GM23338 (cell line): ENCODE results near the gene GTF2A1. TPM values are rescaled to one million over a fixed set of nuclear protein-coding genes. Genes with fewer than 3 reads are reported as not detected.

ENCODE experiments used
- ATAC-seq: fragments of 200-7000 bp; cut with Tn5 transposase; 3 replicates; pipeline ENCODE4 v1.9.1; 2020
- DNase-seq: peaks from one replicate; pipeline ENCODE4 v3.0.0-alpha.2; 2015; ENCODE audit warnings: low spot score
- H2AFZ ChIP-seq: fragments of 200-600 bp; sonication (generic); 2 replicates; pipeline ENCODE4 v1.8.0; 2016; ENCODE audit warnings: antibody characterized with exemption, mild to moderate bottlenecking, moderate library complexity
- H3F3A ChIP-seq: fragments of 200-600 bp; sonication (generic); replicated peaks from 2 replicates; pipeline ENCODE4 v1.8.0; 2017; ENCODE audit warnings: antibody characterized with exemption, mixed run types, low read depth
- H3K27ac ChIP-seq: fragments of 200-600 bp; sonication (generic); 2 replicates; pipeline ENCODE4 v1.6.1; 2016; ENCODE audit warnings: low read depth
- H3K27me3 ChIP-seq: fragments of 200-600 bp; sonication (generic); 2 replicates; pipeline ENCODE4 v1.8.0; 2016; ENCODE audit warnings: mild to moderate bottlenecking, mixed run types, moderate library complexity; ENCODE audit not compliant: insufficient read depth
- H3K36me3 ChIP-seq: fragments of 200-600 bp; sonication (generic); 2 replicates; pipeline ENCODE4 v1.8.0; 2016; ENCODE audit warnings: mild to moderate bottlenecking; ENCODE audit not compliant: insufficient read depth
- H3K4me1 ChIP-seq: fragments of 200-600 bp; sonication (generic); 2 replicates; pipeline ENCODE4 v1.8.0; 2016; ENCODE audit warnings: mild to moderate bottlenecking, moderate library complexity; ENCODE audit not compliant: insufficient read depth
- H3K4me2 ChIP-seq: fragments of 200-600 bp; sonication (generic); 2 replicates; pipeline ENCODE4 v1.7.1; 2017; ENCODE audit warnings: mixed run types
- H3K4me3 ChIP-seq: fragments of 200-600 bp; sonication (generic); 2 replicates; pipeline ENCODE4 v1.6.1; 2016; ENCODE audit warnings: mixed run types
- H3K79me2 ChIP-seq: fragments of 200-600 bp; sonication (generic); replicated peaks from 2 replicates; pipeline ENCODE4 v1.8.0; 2017; ENCODE audit warnings: mild to moderate bottlenecking; ENCODE audit not compliant: insufficient read depth
- H3K9me2 ChIP-seq: fragments of 200-600 bp; sonication (generic); 2 replicates; pipeline ENCODE4 v1.8.0; 2017; ENCODE audit not compliant: insufficient read depth
- H4K20me1 ChIP-seq: fragments of 200-600 bp; sonication (generic); replicated peaks from 2 replicates; pipeline ENCODE4 v1.8.0; 2017; ENCODE audit warnings: mild to moderate bottlenecking; ENCODE audit not compliant: insufficient read depth
- H3K27ac Mint-ChIP-seq: 2 replicates; pipeline ENCODE4 v1.8.0; 2020; ENCODE audit warnings: inconsistent platforms, mild to moderate bottlenecking, moderate library complexity, mixed read lengths
- H3K27me3 Mint-ChIP-seq: 3 replicates; pipeline ENCODE4 v1.8.0; 2022; ENCODE audit warnings: low read depth, mild to moderate bottlenecking, moderate library complexity, mixed read lengths, inconsistent platforms; ENCODE audit not compliant: insufficient read depth, poor library complexity
- H3K36me3 Mint-ChIP-seq: 3 replicates; pipeline ENCODE4 v1.8.0; 2021; ENCODE audit warnings: low read depth, mild to moderate bottlenecking, inconsistent platforms, moderate library complexity, mixed read lengths
- H3K4me1 Mint-ChIP-seq: 3 replicates; pipeline ENCODE4 v1.8.0; 2020; ENCODE audit warnings: mild to moderate bottlenecking, inconsistent platforms, mixed read lengths
- H3K4me3 Mint-ChIP-seq: 3 replicates; pipeline ENCODE4 v1.8.0; 2021; ENCODE audit warnings: moderate library complexity, mild to moderate bottlenecking, inconsistent platforms, mixed read lengths
- H3K9me3 Mint-ChIP-seq: 3 replicates; pipeline ENCODE4 v1.8.0; 2020; ENCODE audit warnings: moderate library complexity, mild to moderate bottlenecking, inconsistent platforms, mixed read lengths
- CREB1 ChIP-seq: fragments of 250-450 bp; sonication (Bioruptor Pico); IDR thresholded peaks from 2 replicates; pipeline ENCODE4 v1.5.0; 2020; ENCODE audit warnings: low read depth, mild to moderate bottlenecking, moderate library complexity
- EZH2 ChIP-seq: fragments of 200-600 bp; sonication (generic); IDR thresholded peaks from one replicate; pipeline ENCODE4 v1.8.0; 2017; ENCODE audit warnings: antibody characterized with exemption, mild to moderate bottlenecking, low read depth; ENCODE audit not compliant: unreplicated experiment
- EZH2phosphoT487 ChIP-seq: fragments of 200-600 bp; sonication (generic); IDR thresholded peaks from one replicate; pipeline ENCODE4 v1.8.1; 2018; ENCODE audit warnings: antibody characterized with exemption; ENCODE audit not compliant: unreplicated experiment
- JUNB ChIP-seq: IDR thresholded peaks from one replicate; pipeline ENCODE4 v1.6.1; 2016; ENCODE audit warnings: antibody characterized with exemption; ENCODE audit not compliant: unreplicated experiment
- NANOG ChIP-seq: IDR thresholded peaks from 2 replicates; pipeline ENCODE4 v1.6.1; 2016; ENCODE audit warnings: antibody characterized with exemption, borderline replicate concordance
- POLR2AphosphoS5 ChIP-seq: IDR thresholded peaks from 2 replicates; pipeline ENCODE4 v1.6.1; 2016; ENCODE audit warnings: antibody characterized with exemption, low read depth
- STAT1 ChIP-seq: IDR thresholded peaks from one replicate; pipeline ENCODE4 v1.6.1; 2016; ENCODE audit warnings: antibody characterized with exemption; ENCODE audit not compliant: unreplicated experiment
- ZNF114 ChIP-seq: fragments of 250-450 bp; sonication (Bioruptor Pico); IDR thresholded peaks from 2 replicates; pipeline ENCODE4 v1.5.0; 2020; ENCODE audit warnings: mild to moderate bottlenecking, moderate library complexity
- ZNF331 ChIP-seq: fragments of 250-450 bp; sonication (Bioruptor Pico); IDR thresholded peaks from 2 replicates; pipeline ENCODE4 v1.5.0; 2020; ENCODE audit warnings: low read depth, mild to moderate bottlenecking, moderate library complexity
- polyA plus RNA-seq: library from polyadenylated mRNA; unstranded; fragments of >200 nt; fragmentation: Nextera tagmentation; extraction: Ambion mirVana; gene quantifications from 2 replicates; pipeline ENCODE4 v1.2.1, GENCODE V29; 2016
- total RNA-seq: library from RNA; depleted of rRNA; stranded (reverse); fragments of >200 nt; shearing (Covaris generic); gene quantifications from 2 replicates; pipeline ENCODE4 v1.2.3, GENCODE V29; 2014
- TF ChIP-seq, protein P1 (sequence below): IDR thresholded peaks from one replicate; pipeline ENCODE4 v1.6.1; 2018; ENCODE audit warnings: antibody characterized with exemption; ENCODE audit not compliant: unreplicated experiment
- TF ChIP-seq, protein P2 (sequence below), 2 experiments: fragments of 200-600 bp in 1 of 2; sonication (generic) in 1 of 2; conservative IDR thresholded peaks; 2 replicates each; pipeline versions ENCODE4 v1.5.1 to v1.6.1; 2016 to 2017; ENCODE audit warnings: antibody characterized with exemption in 2 of 2, low read depth in 2 of 2, mild to moderate bottlenecking in 2 of 2, moderate library complexity in 1 of 2
- TF ChIP-seq, protein P3 (sequence below): fragments of 250-450 bp; sonication (Bioruptor Pico); IDR thresholded peaks from 2 replicates; pipeline ENCODE4 v1.5.0; 2020; ENCODE audit warnings: mild to moderate bottlenecking, moderate library complexity

The GTF2A1 gene
- total and polyA plus RNA-seq, 2 experiments from 2014 or later: 12.1 to 50.6 TPM

DNA sequence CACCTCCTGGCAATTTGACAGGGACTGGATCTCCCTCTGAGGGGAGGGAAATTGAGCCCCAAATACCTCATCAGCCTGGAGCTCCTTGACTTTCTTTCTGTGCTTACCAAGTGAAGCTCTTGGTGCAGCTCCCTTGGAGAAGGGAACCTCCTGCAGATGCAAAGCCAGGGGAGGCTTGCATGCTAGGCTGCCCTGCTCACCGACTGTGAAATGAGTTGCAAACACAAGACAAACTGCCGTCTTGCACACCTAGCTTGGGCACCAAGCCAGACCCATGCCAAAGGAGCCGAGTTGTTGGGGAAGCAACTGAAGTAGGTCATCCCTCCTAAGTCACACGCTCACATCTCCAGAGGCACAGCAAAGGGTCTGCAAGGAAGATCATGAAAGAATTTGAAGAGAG, 95.2 kb downstream of the GTF2A1 start:
- DNase-seq: no peak
- H3K36me3 ChIP-seq: no peaks in the 10 kb centered on the region
- no peaks in the 10 kb centered on the region for H3K27me3 ChIP-seq
- no peak overlapping the region for H2AFZ ChIP-seq
- H3K4me3 ChIP-seq: no peak overlapping the region
- no peak overlapping the region for H3K4me2 ChIP-seq
- Mint-ChIP-seq H3K27ac (no peak overlapping the region), H3K36me3 (no peaks in the 10 kb centered on the region), H3K4me1 (no peaks in the 10 kb centered on the region; the same call in 2 of the 3 replicates), H3K9me3 (no peaks in the 10 kb centered on the region; the same call in 2 of the 3 replicates), H3K27me3 (no peaks in the 10 kb centered on the region), H3K4me3 (no peak overlapping the region)
- no peak overlapping the region for H3K27ac ChIP-seq
- H3K9me2 ChIP-seq: peaks cover 4% of the 10 kb centered on the region; the same call in 1 of the 2 replicates
- no peaks in the 10 kb centered on the region for H3F3A ChIP-seq
- TF ChIP-seq, protein P1, sequence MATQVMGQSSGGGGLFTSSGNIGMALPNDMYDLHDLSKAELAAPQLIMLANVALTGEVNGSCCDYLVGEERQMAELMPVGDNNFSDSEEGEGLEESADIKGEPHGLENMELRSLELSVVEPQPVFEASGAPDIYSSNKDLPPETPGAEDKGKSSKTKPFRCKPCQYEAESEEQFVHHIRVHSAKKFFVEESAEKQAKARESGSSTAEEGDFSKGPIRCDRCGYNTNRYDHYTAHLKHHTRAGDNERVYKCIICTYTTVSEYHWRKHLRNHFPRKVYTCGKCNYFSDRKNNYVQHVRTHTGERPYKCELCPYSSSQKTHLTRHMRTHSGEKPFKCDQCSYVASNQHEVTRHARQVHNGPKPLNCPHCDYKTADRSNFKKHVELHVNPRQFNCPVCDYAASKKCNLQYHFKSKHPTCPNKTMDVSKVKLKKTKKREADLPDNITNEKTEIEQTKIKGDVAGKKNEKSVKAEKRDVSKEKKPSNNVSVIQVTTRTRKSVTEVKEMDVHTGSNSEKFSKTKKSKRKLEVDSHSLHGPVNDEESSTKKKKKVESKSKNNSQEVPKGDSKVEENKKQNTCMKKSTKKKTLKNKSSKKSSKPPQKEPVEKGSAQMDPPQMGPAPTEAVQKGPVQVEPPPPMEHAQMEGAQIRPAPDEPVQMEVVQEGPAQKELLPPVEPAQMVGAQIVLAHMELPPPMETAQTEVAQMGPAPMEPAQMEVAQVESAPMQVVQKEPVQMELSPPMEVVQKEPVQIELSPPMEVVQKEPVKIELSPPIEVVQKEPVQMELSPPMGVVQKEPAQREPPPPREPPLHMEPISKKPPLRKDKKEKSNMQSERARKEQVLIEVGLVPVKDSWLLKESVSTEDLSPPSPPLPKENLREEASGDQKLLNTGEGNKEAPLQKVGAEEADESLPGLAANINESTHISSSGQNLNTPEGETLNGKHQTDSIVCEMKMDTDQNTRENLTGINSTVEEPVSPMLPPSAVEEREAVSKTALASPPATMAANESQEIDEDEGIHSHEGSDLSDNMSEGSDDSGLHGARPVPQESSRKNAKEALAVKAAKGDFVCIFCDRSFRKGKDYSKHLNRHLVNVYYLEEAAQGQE: no peak
- TF ChIP-seq EZH2 (no peak), ZNF114 (CRISPR knock-in tag) (no peak), JUNB (no peak), STAT1 (no peak), EZH2phosphoT487 (no peak), CREB1 (CRISPR knock-in tag) (no peak), POLR2AphosphoS5 (no peak), NANOG (no peak), ZNF331 (CRISPR knock-in tag) (no peak)
- TF ChIP-seq, protein P2, sequence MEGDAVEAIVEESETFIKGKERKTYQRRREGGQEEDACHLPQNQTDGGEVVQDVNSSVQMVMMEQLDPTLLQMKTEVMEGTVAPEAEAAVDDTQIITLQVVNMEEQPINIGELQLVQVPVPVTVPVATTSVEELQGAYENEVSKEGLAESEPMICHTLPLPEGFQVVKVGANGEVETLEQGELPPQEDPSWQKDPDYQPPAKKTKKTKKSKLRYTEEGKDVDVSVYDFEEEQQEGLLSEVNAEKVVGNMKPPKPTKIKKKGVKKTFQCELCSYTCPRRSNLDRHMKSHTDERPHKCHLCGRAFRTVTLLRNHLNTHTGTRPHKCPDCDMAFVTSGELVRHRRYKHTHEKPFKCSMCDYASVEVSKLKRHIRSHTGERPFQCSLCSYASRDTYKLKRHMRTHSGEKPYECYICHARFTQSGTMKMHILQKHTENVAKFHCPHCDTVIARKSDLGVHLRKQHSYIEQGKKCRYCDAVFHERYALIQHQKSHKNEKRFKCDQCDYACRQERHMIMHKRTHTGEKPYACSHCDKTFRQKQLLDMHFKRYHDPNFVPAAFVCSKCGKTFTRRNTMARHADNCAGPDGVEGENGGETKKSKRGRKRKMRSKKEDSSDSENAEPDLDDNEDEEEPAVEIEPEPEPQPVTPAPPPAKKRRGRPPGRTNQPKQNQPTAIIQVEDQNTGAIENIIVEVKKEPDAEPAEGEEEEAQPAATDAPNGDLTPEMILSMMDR (conservative IDR thresholded peaks at IDR 0.05; ENCODE audit: low read depth in 2 of 2): no peak
- TF ChIP-seq, protein P3, sequence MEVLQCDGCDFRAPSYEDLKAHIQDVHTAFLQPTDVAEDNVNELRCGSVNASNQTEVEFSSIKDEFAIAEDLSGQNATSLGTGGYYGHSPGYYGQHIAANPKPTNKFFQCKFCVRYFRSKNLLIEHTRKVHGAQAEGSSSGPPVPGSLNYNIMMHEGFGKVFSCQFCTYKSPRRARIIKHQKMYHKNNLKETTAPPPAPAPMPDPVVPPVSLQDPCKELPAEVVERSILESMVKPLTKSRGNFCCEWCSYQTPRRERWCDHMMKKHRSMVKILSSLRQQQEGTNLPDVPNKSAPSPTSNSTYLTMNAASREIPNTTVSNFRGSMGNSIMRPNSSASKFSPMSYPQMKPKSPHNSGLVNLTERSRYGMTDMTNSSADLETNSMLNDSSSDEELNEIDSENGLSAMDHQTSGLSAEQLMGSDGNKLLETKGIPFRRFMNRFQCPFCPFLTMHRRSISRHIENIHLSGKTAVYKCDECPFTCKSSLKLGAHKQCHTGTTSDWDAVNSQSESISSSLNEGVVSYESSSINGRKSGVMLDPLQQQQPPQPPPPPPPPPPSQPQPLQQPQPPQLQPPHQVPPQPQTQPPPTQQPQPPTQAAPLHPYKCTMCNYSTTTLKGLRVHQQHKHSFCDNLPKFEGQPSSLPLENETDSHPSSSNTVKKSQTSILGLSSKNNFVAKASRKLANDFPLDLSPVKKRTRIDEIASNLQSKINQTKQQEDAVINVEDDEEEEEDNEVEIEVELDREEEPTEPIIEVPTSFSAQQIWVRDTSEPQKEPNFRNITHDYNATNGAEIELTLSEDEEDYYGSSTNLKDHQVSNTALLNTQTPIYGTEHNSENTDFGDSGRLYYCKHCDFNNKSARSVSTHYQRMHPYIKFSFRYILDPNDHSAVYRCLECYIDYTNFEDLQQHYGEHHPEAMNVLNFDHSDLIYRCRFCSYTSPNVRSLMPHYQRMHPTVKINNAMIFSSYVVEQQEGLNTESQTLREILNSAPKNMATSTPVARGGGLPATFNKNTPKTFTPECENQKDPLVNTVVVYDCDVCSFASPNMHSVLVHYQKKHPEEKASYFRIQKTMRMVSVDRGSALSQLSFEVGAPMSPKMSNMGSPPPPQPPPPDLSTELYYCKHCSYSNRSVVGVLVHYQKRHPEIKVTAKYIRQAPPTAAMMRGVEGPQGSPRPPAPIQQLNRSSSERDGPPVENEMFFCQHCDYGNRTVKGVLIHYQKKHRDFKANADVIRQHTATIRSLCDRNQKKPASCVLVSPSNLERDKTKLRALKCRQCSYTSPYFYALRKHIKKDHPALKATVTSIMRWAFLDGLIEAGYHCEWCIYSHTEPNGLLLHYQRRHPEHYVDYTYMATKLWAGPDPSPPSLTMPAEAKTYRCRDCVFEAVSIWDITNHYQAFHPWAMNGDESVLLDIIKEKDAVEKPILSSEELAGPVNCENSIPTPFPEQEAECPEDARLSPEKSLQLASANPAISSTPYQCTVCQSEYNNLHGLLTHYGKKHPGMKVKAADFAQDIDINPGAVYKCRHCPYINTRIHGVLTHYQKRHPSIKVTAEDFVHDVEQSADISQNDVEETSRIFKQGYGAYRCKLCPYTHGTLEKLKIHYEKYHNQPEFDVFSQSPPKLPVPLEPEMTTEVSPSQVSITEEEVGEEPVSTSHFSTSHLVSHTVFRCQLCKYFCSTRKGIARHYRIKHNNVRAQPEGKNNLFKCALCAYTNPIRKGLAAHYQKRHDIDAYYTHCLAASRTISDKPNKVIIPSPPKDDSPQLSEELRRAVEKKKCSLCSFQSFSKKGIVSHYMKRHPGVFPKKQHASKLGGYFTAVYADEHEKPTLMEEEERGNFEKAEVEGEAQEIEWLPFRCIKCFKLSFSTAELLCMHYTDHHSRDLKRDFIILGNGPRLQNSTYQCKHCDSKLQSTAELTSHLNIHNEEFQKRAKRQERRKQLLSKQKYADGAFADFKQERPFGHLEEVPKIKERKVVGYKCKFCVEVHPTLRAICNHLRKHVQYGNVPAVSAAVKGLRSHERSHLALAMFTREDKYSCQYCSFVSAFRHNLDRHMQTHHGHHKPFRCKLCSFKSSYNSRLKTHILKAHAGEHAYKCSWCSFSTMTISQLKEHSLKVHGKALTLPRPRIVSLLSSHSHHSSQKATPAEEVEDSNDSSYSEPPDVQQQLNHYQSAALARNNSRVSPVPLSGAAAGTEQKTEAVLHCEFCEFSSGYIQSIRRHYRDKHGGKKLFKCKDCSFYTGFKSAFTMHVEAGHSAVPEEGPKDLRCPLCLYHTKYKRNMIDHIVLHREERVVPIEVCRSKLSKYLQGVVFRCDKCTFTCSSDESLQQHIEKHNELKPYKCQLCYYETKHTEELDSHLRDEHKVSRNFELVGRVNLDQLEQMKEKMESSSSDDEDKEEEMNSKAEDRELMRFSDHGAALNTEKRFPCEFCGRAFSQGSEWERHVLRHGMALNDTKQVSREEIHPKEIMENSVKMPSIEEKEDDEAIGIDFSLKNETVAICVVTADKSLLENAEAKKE: no peak
- no peaks in the 10 kb centered on the region for H3K79me2 ChIP-seq
- ATAC-seq: no peak
- no peaks in the 10 kb centered on the region for H3K4me1 ChIP-seq
- H4K20me1 ChIP-seq: no peaks in the 10 kb centered on the region
